H1 (cell line): ENCODE data around the gene NOL3.

Experiments
- CBX8 ChIP-seq: fragments of 300-800, 300-1000 bp; sonication (generic); IDR thresholded peaks from 2 replicates; pipeline ENCODE4 v1.7.1; 2016; ENCODE audit warnings: low read depth, low read length, borderline replicate concordance
- CHD2 ChIP-seq: IDR thresholded peaks from 2 replicates; pipeline ENCODE4 v1.6.1; 2012; ENCODE audit warnings: low read length, improper control_type of control experiment
- CTCF ChIP-seq, 3 experiments: IDR thresholded peaks; 1 replicate in 2 of 3; 2 replicates in 1 of 3; pipeline versions ENCODE4 v1.5.1 to v1.6.1; 2011; ENCODE audit warnings: low read length in 3 of 3, mild to moderate bottlenecking in 3 of 3, inconsistent platforms in 2 of 3, low read depth in 1 of 3, moderate library complexity in 1 of 3; ENCODE audit not compliant: insufficient read depth in 1 of 3; ENCODE audit errors: control extremely low read depth in 1 of 3
- KDM4A ChIP-seq: IDR thresholded peaks from one replicate; pipeline ENCODE4 v1.7.1; 2012; ENCODE audit warnings: low read depth, mild to moderate bottlenecking, moderate library complexity, low read length, inconsistent platforms; ENCODE audit not compliant: severe bottlenecking
- POLR2A ChIP-seq, 2 experiments: IDR thresholded peaks; 1 replicate in 1 of 2; 2 replicates in 1 of 2; pipeline ENCODE4 v1.6.1; 2011; ENCODE audit warnings: low read depth in 2 of 2, low read length in 2 of 2, mild to moderate bottlenecking in 2 of 2; ENCODE audit errors: control extremely low read depth in 1 of 2
- POLR2AphosphoS5 ChIP-seq: IDR thresholded peaks from 2 replicates; pipeline ENCODE4 v1.6.1; 2011; ENCODE audit warnings: low read depth, low read length
- TAF1 ChIP-seq: IDR thresholded peaks from 2 replicates; pipeline ENCODE4 v1.6.1; 2011; ENCODE audit warnings: mild to moderate bottlenecking, low read depth, low read length
- USF2 ChIP-seq: IDR thresholded peaks from 2 replicates; pipeline ENCODE4 v1.6.1; 2011; ENCODE audit warnings: low read length, improper control_type of control experiment

GRCh38 chr16:67186550-67186950, 16.2 kb downstream of the NOL3 start:
- TF ChIP-seq POLR2A (IDR thresholded peaks at IDR 0.05; ENCODE audit: control extremely low read depth in 1 of 2, low read depth in 2 of 2, low read length in 2 of 2): no peak
- TF ChIP-seq KDM4A: no peak
- no peak for TF ChIP-seq USF2
- no peak for TF ChIP-seq CHD2
- no peak for TF ChIP-seq CTCF (IDR thresholded peaks at IDR 0.05; ENCODE audit: control extremely low read depth in 1 of 3, insufficient read depth in 1 of 3, low read depth in 1 of 3, low read length in 3 of 3)
- TF ChIP-seq CBX8: no peak
- TF ChIP-seq TAF1: no peak
- TF ChIP-seq POLR2AphosphoS5: no peak
